GM18499 (cell line): ENCODE measurements around the gene IGFBP4.

Experiments
- ATAC-seq: cut with Tn5 transposase; IDR thresholded peaks from one replicate; pipeline ENCODE4 v1.9.1; 2021; ENCODE audit warnings: moderate number of reproducible peaks; ENCODE audit not compliant: insufficient read depth, unreplicated experiment

IGFBP4 gene

GRCh38 chr17:40430272-40431230 is 12.7 kb upstream of the IGFBP4 start:
- ATAC-seq: no peak

DNA sequence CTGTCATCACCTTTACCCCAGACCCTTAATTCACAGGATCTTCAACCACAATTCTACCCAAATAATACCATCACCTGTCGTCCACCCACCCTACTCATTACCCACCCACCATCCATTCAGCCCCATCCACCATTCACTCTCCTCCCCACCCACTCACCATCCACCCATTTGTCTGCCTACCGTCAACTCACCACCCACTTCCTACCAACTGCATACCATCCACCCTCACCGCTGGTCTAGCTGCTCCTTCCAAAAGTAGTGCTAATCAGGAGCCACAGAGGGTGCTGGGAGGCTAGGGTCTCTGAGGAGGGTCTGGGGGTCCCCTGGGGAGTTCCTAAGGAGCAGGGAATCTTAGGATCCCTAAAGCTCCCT is 12.0 kb upstream of the IGFBP4 start:
- no peak for ATAC-seq

DNA sequence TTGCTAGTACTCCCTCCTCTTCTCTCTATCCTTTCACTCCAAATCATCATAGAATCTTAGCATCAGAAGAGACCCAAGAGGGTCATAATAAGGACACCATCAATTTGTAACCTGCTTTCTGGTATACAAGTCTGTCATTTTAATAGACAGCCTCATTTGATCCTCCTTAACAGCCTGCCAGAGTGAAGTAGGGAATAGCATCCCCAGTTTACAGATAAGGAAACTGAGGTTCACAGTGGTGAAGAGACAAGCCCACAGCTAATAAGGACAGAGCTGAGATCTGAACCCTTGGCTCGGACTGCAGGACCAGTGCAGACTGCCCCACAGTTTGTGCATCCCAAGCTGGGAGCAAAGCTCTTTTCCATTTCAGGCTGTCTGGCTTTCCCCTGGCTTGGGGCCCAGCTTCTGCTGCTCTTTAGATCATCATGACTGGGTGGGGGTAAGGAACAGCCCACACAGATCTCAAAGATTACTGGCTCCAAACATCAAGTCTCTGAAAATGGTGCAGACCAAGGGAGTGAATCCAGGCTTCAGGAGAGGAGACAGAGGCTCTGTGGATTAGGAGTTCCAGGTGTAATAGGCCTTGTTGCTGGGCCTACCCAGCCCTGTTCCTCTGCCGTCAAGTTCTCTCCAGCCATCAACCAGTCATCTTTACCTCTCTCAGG is 10.3 kb upstream of the IGFBP4 start:
- ATAC-seq: no peak

GRCh38 chr17:40433551-40434415 is 9.5 kb upstream of the IGFBP4 start:
- ATAC-seq: no peak

GRCh38 chr17:40436636-40437035 is 6.6 kb upstream of the IGFBP4 start:
- ATAC-seq: no peak

GRCh38 chr17:40437095-40437732 is 6.0 kb upstream of the IGFBP4 start:
- no peak for ATAC-seq

DNA sequence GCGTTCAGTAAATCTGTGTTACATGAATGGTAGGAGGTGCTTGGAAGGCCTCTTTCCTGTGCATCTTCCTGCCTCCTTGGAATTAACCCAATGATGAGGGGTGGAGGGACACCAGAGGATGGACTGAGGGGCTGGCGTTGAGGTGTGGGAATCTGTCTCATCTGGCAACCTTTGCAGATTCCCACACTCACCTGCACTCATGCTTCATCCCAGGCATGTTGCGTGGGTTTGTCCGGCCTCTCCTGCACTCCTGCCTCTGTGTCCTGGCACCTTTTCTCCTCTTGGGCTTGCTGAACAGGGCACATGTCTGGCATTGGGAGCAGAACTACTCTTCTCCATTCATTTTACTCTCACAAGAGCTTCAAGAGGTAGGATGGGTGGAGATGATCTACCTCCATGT is 3.1 kb upstream of the IGFBP4 start:
- ATAC-seq: no peak

GRCh38 chr17:40442392-40443195 is 656 bp upstream of the IGFBP4 start:
- no peak for ATAC-seq

GRCh38 chr17:40443988-40444899 is 994 bp downstream of the IGFBP4 start:
- ATAC-seq: no peak

DNA sequence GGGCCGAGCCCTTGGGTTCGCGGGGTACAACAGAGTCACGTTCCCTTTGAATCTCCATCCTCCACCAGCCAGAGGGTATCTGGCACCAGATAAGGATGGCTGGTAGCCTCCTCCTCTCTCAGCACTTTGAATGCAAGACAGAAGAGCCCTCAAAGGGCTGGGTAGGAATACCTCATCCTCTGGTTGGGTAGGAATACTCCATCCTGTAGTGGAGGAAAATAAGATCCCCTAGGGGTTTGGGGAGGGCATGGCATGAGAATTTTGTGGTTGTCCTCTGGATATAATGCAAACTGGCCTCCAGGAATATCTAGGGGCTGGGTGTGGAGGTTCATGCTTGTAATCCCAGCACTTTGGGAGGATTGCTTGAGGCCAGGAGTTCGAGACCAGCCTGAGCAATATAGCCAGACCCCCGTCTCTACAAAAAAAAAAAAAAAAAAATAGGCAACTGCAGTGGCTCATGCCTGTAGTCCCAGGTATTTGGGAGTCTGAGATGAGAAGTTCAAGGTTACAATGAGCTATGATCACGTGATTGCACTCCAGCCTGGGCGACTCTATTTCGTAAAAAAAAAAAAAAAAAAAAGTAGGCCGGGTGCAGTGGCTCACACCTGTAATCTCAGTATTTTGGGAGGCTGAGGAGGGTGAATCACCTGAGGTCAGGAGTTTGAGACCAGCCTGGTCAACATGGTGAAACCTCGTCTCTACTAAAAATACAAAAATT is 2.7 kb downstream of the IGFBP4 start:
- ATAC-seq: no peak

DNA sequence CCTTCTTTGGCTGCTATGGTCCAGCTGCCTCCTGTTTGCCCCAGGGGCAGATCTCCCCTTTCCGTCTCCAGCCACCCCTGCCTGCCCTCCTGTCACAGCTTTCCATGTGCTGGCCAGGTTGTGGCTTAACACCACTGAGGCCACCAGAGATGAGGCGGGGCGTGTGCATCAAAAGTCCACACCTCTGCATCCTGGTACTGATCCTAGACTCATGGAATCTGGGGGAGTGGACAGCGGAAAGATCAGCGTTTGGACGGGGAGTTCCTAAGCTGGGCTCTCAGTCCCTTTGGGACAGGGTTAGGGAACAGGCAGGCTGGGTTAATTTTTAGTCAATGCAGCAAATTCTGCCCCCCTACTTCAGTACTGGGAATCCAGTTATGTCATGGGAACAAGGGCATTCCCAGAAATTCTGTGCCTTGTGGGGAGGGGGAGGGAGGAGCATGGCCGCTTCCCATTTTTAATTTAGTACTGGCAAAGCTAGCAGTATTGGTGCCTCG is 3.9 kb downstream of the IGFBP4 start:
- no peak for ATAC-seq

DNA sequence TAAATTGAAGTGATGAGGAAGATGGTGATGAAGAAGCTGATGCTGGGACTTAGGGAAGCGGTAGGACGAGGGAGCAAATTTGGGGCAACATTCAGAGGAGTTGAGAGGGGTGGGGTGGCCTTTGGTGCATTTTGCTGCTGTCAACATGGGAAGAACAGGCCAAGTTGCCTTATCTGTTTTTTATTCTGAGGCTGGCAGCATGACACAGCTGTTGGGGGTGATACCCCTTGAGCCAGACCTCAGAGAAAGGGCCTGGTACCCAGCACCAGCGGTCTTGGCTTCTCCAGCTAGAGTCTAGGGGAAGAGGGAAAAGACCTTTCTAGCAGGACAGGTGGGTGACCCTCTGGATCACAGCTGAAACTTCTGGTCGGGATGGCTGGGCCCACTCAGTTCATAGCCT is 4.6 kb downstream of the IGFBP4 start:
- no peak for ATAC-seq

DNA sequence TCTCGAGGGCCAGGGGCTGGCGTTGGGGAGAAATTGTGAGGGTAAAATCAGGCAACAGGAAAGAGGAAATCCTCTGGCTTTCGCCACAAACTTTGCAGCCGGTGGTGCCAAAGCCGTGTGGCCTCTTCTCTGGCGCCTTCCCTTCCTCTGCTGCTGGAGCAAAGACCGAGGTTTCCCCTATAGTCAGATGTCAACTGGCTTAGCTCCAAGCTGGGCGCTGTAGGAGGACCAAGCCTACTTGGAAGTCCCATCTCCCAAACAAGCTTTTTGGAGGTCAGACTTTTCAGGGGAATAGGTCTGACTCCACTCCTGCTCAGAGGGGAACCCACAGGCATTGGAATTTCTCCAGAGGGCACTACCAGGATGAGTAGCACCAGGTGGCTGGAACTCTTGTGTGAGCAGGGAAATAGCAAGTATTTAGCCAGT is 5.0 kb downstream of the IGFBP4 start:
- no peak for ATAC-seq

DNA sequence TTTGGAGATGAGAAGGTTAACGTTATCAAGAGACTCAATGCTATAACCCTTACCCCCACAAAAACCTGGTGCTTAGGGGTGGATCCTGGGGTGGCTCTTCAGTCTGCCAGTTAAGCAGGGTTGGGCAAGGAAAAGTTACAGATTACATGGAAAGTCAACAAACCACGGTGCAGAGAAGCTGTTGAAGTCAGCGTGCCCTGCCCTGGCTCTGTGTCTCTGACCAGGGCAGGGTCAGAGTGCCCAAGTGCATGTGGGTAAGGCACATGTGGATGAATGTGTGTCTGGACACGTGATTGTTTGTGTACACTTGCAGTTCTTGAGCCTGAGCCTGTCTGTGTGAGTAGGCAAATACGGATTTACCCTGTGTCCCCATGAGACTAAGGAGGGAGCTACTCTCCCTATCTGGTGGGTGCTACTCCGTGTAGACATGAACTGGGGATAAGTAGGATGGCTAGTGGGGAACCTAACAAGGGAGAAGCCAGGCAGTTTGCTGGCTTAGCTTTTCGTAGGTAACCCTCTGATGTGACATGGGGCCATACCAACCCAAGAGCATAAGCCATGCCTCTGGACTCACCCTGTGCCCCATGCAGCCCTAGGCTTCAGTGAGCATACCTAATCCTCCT is 5.5 kb downstream of the IGFBP4 start:
- ATAC-seq: no peak

DNA sequence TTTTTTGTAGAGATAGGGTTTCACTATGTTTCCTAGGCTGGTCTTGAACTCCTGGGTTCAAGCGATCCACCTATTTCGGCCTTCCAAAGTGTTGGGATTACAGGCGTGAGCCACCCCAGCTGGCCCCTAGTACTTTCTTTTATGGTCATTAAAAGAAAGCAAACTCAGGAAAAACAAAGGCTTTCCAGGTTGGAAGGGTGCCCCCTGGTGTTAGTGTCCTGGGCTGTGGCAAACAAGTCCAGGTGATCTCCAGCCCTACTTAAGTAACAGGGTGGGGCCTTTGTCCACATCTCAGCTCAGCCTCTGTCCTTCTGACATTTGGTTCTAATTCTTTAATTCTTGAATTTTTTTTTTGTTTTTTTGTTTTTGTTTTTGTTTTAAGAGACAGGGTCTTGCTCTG is 6.9 kb downstream of the IGFBP4 start:
- no peak for ATAC-seq

DNA sequence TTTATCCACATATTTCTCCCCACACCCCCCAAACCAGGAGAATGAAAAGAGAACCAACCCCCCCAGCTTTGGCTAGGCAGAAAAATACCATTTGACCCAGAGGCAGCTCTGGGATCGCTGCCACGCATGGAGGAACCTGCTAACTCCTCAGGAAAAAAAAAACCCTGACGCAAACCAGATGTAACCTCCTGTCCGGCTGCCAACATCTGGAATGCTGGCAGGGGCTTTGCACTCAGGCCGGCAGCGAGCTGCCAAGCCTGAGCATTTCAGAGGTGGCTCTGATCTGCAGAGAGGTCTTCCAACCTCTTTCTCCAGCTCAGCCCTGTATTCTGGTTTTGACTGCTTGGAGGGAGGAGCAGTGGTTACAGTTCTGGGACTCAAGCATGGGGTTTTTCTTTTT is 8.2 kb downstream of the IGFBP4 start:
- ATAC-seq: no peak

GRCh38 chr17:40452216-40452787 is 9.1 kb downstream of the IGFBP4 start:
- ATAC-seq: no peak
